Left ventricle myocardium inferior (tissue), 1 donor: ENCODE measurements around the gene EHBP1L1. TPM values are rescaled to one million over a fixed set of nuclear protein-coding genes. Genes with fewer than 3 reads are reported as not detected.

Experiments
- DNase-seq: peaks from one replicate; pipeline ENCODE4 v3.0.0-alpha.2; 2020
- H3K27ac ChIP-seq: fragments of 200-600 bp; replicated peaks from 2 replicates; pipeline ENCODE4 v1.8.0; 2021
- H3K27me3 ChIP-seq: fragments of 200-600 bp; 2 replicates; pipeline ENCODE4 v1.8.0; 2021; ENCODE audit warnings: low read depth
- H3K36me3 ChIP-seq: fragments of 200-600 bp; 2 replicates; pipeline ENCODE4 v1.8.0; 2021
- H3K4me1 ChIP-seq: fragments of 200-600 bp; 2 replicates; pipeline ENCODE4 v1.8.0; 2021
- H3K4me3 ChIP-seq: fragments of 200-600 bp; 2 replicates; pipeline ENCODE4 v1.8.0; 2021; ENCODE audit warnings: mild to moderate bottlenecking, moderate library complexity
- H3K9me3 ChIP-seq: fragments of 200-600 bp; replicated peaks from 2 replicates; pipeline ENCODE4 v1.8.0; 2021
- CTCF ChIP-seq: fragments of 200-600 bp; IDR thresholded peaks from 2 replicates; pipeline ENCODE4 v1.8.0; 2021; ENCODE audit warnings: antibody characterized with exemption, mild to moderate bottlenecking, borderline replicate concordance
- intact Hi-C: fragments of 100-400 bp; cut with micrococcal nuclease; formaldehyde crosslinking; loops from one replicate; pipeline ENCODE4 v1.11.0; 2022
- total RNA-seq: library from RNA; stranded (reverse); fragmentation: NEBNext Ultra II Directional; extraction: Animal tissue kit (Norgen Biotek cat#: 25700); gene quantifications from one replicate; pipeline ENCODE4 v1.2.1, GENCODE V29; 2021
- donor health status: DM: no; HTN: yes; CAD: no; lungs with severe emphysema.

EHBP1L1 gene
- total RNA-seq, 1 donor from 2014 or later: 69.5 TPM

GRCh38 chr11:65573391-65574079, 2.3 kb upstream of the EHBP1L1 start:
- Histone ChIP-seq H3K4me1 (peaks cover 91% of the 10 kb centered on the region), H3K36me3 (peaks cover 11% of the 10 kb centered on the region), H3K4me3 (peak overlapping the region; percentile 86), H3K27ac (peak overlapping the region; percentile 97), H3K27me3 (no peaks in the 10 kb centered on the region), H3K9me3 (no peaks in the 10 kb centered on the region)
- no peak for DNase-seq
- no peak for TF ChIP-seq CTCF
- intact Hi-C loops: no loop called here

- no peaks in the 10 kb centered on the region for H3K27me3 ChIP-seq
- peak overlapping the region; percentile 97 for H3K27ac ChIP-seq
- H3K4me1 ChIP-seq: peaks cover 88% of the 10 kb centered on the region
- H3K4me3 ChIP-seq: peak overlapping the region; percentile 86
- peaks cover 9% of the 10 kb centered on the region for H3K36me3 ChIP-seq
- TF ChIP-seq CTCF: peak; percentile 99
- no peaks in the 10 kb centered on the region for H3K9me3 ChIP-seq
- peak; percentile 94 for DNase-seq
- intact Hi-C loops: no loop called here
These were observed 1.6 kb upstream of the EHBP1L1 start for GRCh38 chr11:65574109-65574810.

- H3K4me1 ChIP-seq: peaks cover 80% of the 10 kb centered on the region
- no peak for DNase-seq
These were observed 864 bp upstream of the EHBP1L1 start for GRCh38 chr11:65574811-65575567.

GRCh38 chr11:65576232-65576866, 496 bp downstream of the EHBP1L1 start:
- intact Hi-C loops: no loop called here
- Histone ChIP-seq H3K27ac (peak overlapping the region; percentile 97), H3K4me3 (peak overlapping the region; percentile 86), H3K36me3 (peaks cover 30% of the 10 kb centered on the region), H3K9me3 (no peaks in the 10 kb centered on the region), H3K4me1 (peaks cover 68% of the 10 kb centered on the region), H3K27me3 (no peaks in the 10 kb centered on the region)
- no peak for DNase-seq
- no peak for TF ChIP-seq CTCF

More at GRCh38 chr11:65574811-65575567, 864 bp upstream of the EHBP1L1 start:
- peak overlapping the region; percentile 97 for H3K27ac ChIP-seq
- no peaks in the 10 kb centered on the region for H3K27me3 ChIP-seq
- H3K36me3 ChIP-seq: peaks cover 16% of the 10 kb centered on the region
- H3K4me3 ChIP-seq: peak overlapping the region; percentile 86
- intact Hi-C loops: no loop called here
- no peaks in the 10 kb centered on the region for H3K9me3 ChIP-seq
- TF ChIP-seq CTCF: no peak
